Spinal cord (tissue), 10 donors: ENCODE results near the gene GCK. TPM values are rescaled to one million over a fixed set of nuclear protein-coding genes. Genes with fewer than 3 reads are reported as not detected.

Experiments
- DNase-seq, 6 donors: peaks; one replicate each; pipeline versions ENCODE4 v3.0.0 to v3.0.0-alpha.2; 2013 to 2015; ENCODE audit warnings: low spot score in 6 of 6, low read depth in 4 of 6
- H3K27ac ChIP-seq: one replicate; pipeline ENCODE4 v1.5.1; 2013; ENCODE audit warnings: low read depth, low read length, control low read depth
- H3K27me3 ChIP-seq: one replicate; pipeline ENCODE4 v1.6.1; 2013; ENCODE audit warnings: low read length; ENCODE audit not compliant: control insufficient read depth, insufficient read depth
- H3K36me3 ChIP-seq: one replicate; pipeline ENCODE4 v1.6.1; 2013; ENCODE audit warnings: low read length; ENCODE audit not compliant: control insufficient read depth, insufficient read depth
- H3K4me1 ChIP-seq: one replicate; pipeline ENCODE4 v1.6.1; 2013; ENCODE audit warnings: low read length; ENCODE audit not compliant: control insufficient read depth, insufficient read depth
- H3K4me3 ChIP-seq: one replicate; pipeline ENCODE4 v1.5.1; 2013; ENCODE audit warnings: low read depth, low read length, control low read depth
- H3K9me3 ChIP-seq: one replicate; pipeline ENCODE4 v1.6.1; 2013; ENCODE audit warnings: low read length; ENCODE audit not compliant: control insufficient read depth, insufficient read depth
- WGBS: methylation state at CpG from one replicate; pipeline ENCODE4 v1.1.5; 2013; ENCODE audit warnings: missing lambda C conversion rate; ENCODE audit not compliant: insufficient coverage; 5-methylcytosine and 5-hydroxymethylcytosine counted together
- polyA plus RNA-seq, 2 donors: library from polyadenylated mRNA; unstranded; fragments of 120-200 nt; gene quantifications; one replicate each; pipeline ENCODE4 v1.2.1, GENCODE V29; 2013; ENCODE audit not compliant: insufficient read length in 2 of 2
- total RNA-seq, 2 donors: library from RNA; depleted of rRNA in 1 of 2; stranded (reverse); fragments of 120-200 nt in 1 of 2; fragments of >200 nt in 1 of 2; gene quantifications; one replicate each; pipeline versions ENCODE4 v1.2.3 to v1.2.4, GENCODE V29; 2013 to 2014
- donor health status: healthy.

Gene GCK
- total and polyA plus RNA-seq, 4 donors = 4.8 to 14.0 (median 9.5) TPM

DNA sequence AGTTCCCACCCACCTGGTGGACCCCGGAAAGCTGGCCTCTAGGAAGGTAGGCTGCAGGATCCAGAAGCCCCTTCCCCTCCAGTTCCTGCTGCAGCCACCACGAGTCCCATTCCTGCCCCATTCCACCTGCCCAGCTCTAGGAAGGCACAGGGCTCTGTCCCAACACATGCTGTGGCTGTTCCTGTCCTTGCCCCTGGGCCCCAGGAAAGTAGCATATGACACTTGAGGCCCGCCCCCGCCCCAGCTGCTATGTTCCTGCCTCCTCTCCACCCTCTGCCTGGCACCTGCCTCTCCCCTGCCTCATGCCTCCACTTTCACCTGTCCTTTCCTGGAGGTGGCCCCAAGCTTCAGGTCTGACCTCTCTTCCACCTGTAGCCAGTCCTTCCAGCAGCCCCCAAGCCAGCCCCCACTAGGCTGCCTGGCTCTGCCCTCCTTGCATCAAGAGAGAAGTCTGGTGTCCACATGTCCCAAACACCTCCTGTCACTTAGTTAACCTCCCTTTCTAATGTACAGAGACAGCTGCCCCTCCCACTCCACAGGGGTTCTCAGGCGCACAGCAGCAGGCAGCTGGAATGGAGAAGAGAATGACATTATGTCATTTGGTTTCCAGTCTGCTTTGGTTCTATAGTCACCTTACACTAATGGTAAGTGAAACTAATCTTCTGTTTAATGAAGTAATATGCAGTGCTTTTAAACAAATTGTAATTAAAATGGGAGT lies 34.3 kb upstream of the GCK start:
- peak in 1 of 6 donors; percentile 37 for DNase-seq
- H3K4me1 ChIP-seq = peaks cover 14% of the 10 kb centered on the region
- H3K9me3 ChIP-seq = no peaks in the 10 kb centered on the region
- no peak overlapping the region for H3K27ac ChIP-seq
- peaks cover 2% of the 10 kb centered on the region for H3K27me3 ChIP-seq
- H3K36me3 ChIP-seq = peaks cover 59% of the 10 kb centered on the region
- WGBS = 61% methylated on average over 4 of the region's 5 CpGs
- no peak overlapping the region for H3K4me3 ChIP-seq

DNA sequence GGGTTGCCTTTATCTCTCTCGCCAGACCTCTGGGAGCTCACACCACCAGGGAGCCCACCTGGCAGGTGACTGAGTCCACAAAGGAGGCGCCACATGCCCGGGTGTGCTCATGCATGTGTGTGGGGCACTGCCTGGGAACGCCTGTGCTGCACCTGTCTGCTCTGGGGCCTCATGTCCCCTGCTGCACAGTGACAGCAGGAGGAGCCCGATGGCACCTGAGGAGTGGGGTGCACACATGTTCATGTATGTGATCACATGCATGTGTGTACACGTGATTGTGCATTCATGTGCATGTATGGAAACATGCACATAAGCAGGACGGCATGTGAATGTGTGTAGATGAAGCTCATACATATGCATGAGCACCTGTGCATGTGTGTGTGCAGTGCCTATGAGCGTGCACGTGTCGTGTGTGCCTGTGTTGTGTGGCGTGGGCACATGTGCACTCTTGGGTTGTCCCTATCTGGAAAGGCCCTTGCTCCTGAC lies 33.6 kb upstream of the GCK start:
- peaks cover 2% of the 10 kb centered on the region for H3K27me3 ChIP-seq
- 87% methylated on average over 11 of the region's 11 CpGs for WGBS
- H3K4me1 ChIP-seq = peaks cover 14% of the 10 kb centered on the region
- no peak for DNase-seq
- H3K27ac ChIP-seq = no peak overlapping the region
- H3K36me3 ChIP-seq = peaks cover 59% of the 10 kb centered on the region
- H3K9me3 ChIP-seq = no peaks in the 10 kb centered on the region
- no peak overlapping the region for H3K4me3 ChIP-seq

GRCh38 chr7:44222074-44222473 lies 32.8 kb upstream of the GCK start:
- no peak overlapping the region for H3K27ac ChIP-seq
- peaks cover 14% of the 10 kb centered on the region for H3K4me1 ChIP-seq
- 86% methylated on average over 11 of the region's 11 CpGs for WGBS

DNA sequence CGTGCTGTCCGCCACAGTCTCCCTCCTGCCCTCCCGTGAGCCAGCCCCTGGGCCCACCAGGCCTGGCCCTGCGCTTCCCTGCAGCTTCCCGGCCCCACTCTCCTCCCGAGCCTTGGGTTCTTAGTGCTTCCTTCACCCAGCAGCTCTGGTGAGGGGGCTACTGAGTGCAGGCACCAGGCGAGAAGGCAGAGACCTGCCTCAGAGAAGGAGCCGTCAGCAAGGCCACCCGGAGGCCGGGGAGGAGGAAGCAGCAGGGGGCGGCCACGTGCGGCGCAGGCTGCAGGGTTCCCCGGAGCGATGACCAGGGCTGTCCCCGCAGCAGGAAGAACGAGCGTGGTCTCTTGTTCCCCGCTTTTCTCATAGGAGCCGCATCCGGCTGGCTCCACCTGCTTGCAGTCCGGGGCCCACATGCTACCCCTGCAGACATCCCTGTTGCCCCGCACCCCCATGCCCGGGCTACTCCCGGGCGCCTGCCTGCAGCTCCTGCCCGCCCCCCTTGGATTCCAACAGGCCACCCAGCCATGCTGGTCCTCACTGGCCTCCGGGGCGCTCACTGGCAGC lies 32.1 kb upstream of the GCK start:
- peaks cover 66% of the 10 kb centered on the region for H3K36me3 ChIP-seq
- H3K4me1 ChIP-seq = peaks cover 14% of the 10 kb centered on the region
- DNase-seq = no peak
- H3K4me3 ChIP-seq = no peak overlapping the region
- H3K27me3 ChIP-seq = peaks cover 2% of the 10 kb centered on the region
- no peaks in the 10 kb centered on the region for H3K9me3 ChIP-seq
- no peak overlapping the region for H3K27ac ChIP-seq
- WGBS = 34% methylated on average over 27 of the region's 30 CpGs

More at GRCh38 chr7:44222074-44222473, 32.8 kb upstream of the GCK start:
- Histone ChIP-seq H3K27me3 (peaks cover 2% of the 10 kb centered on the region), H3K9me3 (no peaks in the 10 kb centered on the region), H3K4me3 (no peak overlapping the region), H3K36me3 (peaks cover 64% of the 10 kb centered on the region)
- DNase-seq = no peak

GRCh38 chr7:44220358-44221112 lies 31.3 kb upstream of the GCK start:
- DNase-seq = no peak
- H3K4me1 ChIP-seq = peaks cover 21% of the 10 kb centered on the region
- H3K4me3 ChIP-seq = no peak overlapping the region
- 90% methylated on average over 16 of the region's 24 CpGs for WGBS
- H3K36me3 ChIP-seq = peaks cover 66% of the 10 kb centered on the region
- peaks cover 1% of the 10 kb centered on the region for H3K27me3 ChIP-seq
- H3K9me3 ChIP-seq = no peaks in the 10 kb centered on the region
- no peak overlapping the region for H3K27ac ChIP-seq

DNA sequence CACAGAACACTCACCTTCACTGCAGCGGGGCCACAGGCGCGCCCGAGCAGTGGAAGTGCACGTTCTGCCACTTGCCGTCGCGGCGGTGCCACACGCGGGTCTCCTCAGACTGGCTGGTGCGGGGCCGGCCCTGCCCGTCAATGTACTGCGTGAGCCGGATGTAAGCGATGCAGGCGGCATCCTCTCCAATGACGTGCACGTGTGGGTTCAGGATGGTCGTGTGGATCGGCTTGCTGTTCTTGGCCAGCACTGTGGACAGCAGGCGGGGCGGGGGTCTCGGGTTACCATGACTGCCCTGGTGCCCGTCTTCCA lies 30.8 kb upstream of the GCK start:
- Histone ChIP-seq H3K4me3 (no peak overlapping the region), H3K36me3 (peaks cover 65% of the 10 kb centered on the region), H3K9me3 (no peaks in the 10 kb centered on the region), H3K27me3 (no peaks in the 10 kb centered on the region), H3K4me1 (peaks cover 21% of the 10 kb centered on the region), H3K27ac (no peak overlapping the region)
- 94% methylated on average over 25 of the region's 26 CpGs for WGBS
- no peak for DNase-seq

GRCh38 chr7:44219371-44220045 lies 30.3 kb upstream of the GCK start:
- no peak overlapping the region for H3K27ac ChIP-seq
- DNase-seq = no peak
- peaks cover 66% of the 10 kb centered on the region for H3K36me3 ChIP-seq
- H3K4me3 ChIP-seq = no peak overlapping the region
- no peaks in the 10 kb centered on the region for H3K9me3 ChIP-seq
- no peaks in the 10 kb centered on the region for H3K27me3 ChIP-seq
- 87% methylated on average over 18 of the region's 18 CpGs for WGBS
- peaks cover 25% of the 10 kb centered on the region for H3K4me1 ChIP-seq

- H3K27ac ChIP-seq = no peak overlapping the region
- H3K9me3 ChIP-seq = no peaks in the 10 kb centered on the region
- H3K4me3 ChIP-seq = no peak overlapping the region
- 50% methylated on average over 15 of the region's 26 CpGs for WGBS
- no peaks in the 10 kb centered on the region for H3K27me3 ChIP-seq
- H3K36me3 ChIP-seq = peaks cover 69% of the 10 kb centered on the region
- H3K4me1 ChIP-seq = peaks cover 24% of the 10 kb centered on the region
- no peak for DNase-seq
Observed at GRCh38 chr7:44218418-44219201, 29.4 kb upstream of the GCK start.

- no peaks in the 10 kb centered on the region for H3K27me3 ChIP-seq
- no peak for DNase-seq
- peaks cover 76% of the 10 kb centered on the region for H3K36me3 ChIP-seq
- peaks cover 24% of the 10 kb centered on the region for H3K4me1 ChIP-seq
- H3K4me3 ChIP-seq = no peak overlapping the region
- WGBS = 79% methylated on average over 16 of the region's 17 CpGs
- no peak overlapping the region for H3K27ac ChIP-seq
- no peaks in the 10 kb centered on the region for H3K9me3 ChIP-seq
Observed at GRCh38 chr7:44217852-44218402, 28.7 kb upstream of the GCK start.
